ENCODE results near the gene AKR1B1.

The AKR1B1 gene

GRCh38 chr7:134470864-134471263, 12.0 kb upstream of the AKR1B1 start:
- TF ChIP-seq CTCF (conservative IDR thresholded peaks at IDR 0.05; ENCODE audit: low read length): no peak
- H3K4me3 ChIP-seq (ENCODE audit: low read length): no peak overlapping the region
- DNase-seq (ENCODE audit: low read depth): peak; percentile 47

- no peak for TF ChIP-seq CTCF (conservative IDR thresholded peaks at IDR 0.05; ENCODE audit: low read length)
- DNase-seq (ENCODE audit: low read depth): no peak
- no peak overlapping the region for H3K4me3 ChIP-seq (ENCODE audit: low read length)
Observed at GRCh38 chr7:134469622-134470021, 10.7 kb upstream of the AKR1B1 start.

GRCh38 chr7:134468475-134468874, 9.6 kb upstream of the AKR1B1 start:
- no peak for DNase-seq (ENCODE audit: low read depth)
- H3K4me3 ChIP-seq (ENCODE audit: low read length): no peak overlapping the region
- TF ChIP-seq CTCF (conservative IDR thresholded peaks at IDR 0.05; ENCODE audit: low read length): no peak

GRCh38 chr7:134468054-134468453, 9.2 kb upstream of the AKR1B1 start:
- no peak for TF ChIP-seq CTCF (conservative IDR thresholded peaks at IDR 0.05; ENCODE audit: low read length)
- no peak overlapping the region for H3K4me3 ChIP-seq (ENCODE audit: low read length)
- DNase-seq (ENCODE audit: low read depth): no peak

GRCh38 chr7:134465491-134465890, 6.6 kb upstream of the AKR1B1 start:
- no peak overlapping the region for H3K4me3 ChIP-seq (ENCODE audit: low read length)
- no peak for DNase-seq (ENCODE audit: low read depth)
- no peak for TF ChIP-seq CTCF (conservative IDR thresholded peaks at IDR 0.05; ENCODE audit: low read length)

GRCh38 chr7:134464496-134464895, 5.6 kb upstream of the AKR1B1 start:
- no peak overlapping the region for H3K4me3 ChIP-seq (ENCODE audit: low read length)
- no peak for TF ChIP-seq CTCF (conservative IDR thresholded peaks at IDR 0.05; ENCODE audit: low read length)
- no peak for DNase-seq (ENCODE audit: low read depth)

- no peak for TF ChIP-seq CTCF (conservative IDR thresholded peaks at IDR 0.05; ENCODE audit: low read length)
- no peak for DNase-seq (ENCODE audit: low read depth)
- no peak overlapping the region for H3K4me3 ChIP-seq (ENCODE audit: low read length)
Observed at GRCh38 chr7:134463751-134464150, 4.9 kb upstream of the AKR1B1 start.
